ENCODE results near the gene UBN2.
A peak's percentile ranks its signal among the peaks of the same experiment; 100 is the strongest.

The UBN2 gene

DNA sequence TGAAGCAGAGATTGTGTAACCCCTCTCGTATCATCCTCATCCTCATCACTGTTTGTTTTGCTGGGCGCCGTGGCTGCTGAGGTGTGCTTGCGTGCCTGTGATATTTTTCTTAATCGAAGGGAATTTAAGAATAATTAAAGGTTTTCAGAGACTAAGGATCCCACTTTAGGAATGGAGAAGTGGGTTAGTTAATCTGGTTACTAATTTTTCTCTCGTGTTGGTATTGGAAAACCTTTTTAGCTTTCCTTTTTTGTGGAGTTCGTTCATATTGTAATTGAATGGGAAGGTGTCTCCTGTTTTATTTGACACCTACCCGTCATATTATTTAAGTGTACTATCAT is 1.3 kb downstream of the UBN2 start:
- peak; percentile 50 for DNase-seq (ENCODE audit: low spot score)

DNA sequence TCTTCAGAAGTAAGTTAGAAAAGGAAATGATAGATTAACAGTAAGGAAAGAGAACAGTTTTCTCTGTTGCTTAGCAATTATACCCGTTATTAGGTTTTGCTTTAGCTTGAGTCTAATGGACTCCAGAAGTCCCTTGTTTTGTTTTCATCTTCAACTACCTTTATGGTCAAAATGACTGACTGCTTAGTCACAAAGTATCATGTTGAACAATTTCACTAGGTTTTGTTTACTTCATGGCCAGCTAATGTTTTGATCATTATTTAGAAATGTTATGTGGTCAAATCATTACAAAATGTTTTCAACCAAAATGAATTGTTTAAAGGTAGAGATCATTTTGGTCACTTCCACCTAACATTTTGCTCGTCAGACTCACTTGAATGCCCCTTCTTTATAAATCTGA is 1.9 kb downstream of the UBN2 start:
- DNase-seq (ENCODE audit: low spot score), result peak; percentile 62

DNA sequence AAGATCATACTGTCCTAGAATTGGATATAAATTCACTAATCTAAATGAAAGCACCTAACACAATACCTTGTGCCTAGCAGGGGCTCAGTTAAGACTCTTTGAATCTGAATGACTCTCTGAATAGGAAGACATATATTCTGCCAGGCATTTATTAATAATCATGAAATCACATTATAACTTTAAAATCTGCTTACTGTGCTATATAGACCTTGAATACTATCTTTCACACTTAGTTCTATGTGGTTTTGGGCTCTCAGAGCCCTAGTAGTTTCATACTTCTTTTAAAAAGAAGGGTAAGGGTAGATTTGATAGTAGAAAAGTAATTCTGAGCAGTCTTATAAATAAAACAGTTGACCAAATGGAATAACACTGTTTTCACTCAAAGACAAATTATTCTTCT is 10.2 kb downstream of the UBN2 start:
- no peak for DNase-seq (ENCODE audit: low spot score)

DNA sequence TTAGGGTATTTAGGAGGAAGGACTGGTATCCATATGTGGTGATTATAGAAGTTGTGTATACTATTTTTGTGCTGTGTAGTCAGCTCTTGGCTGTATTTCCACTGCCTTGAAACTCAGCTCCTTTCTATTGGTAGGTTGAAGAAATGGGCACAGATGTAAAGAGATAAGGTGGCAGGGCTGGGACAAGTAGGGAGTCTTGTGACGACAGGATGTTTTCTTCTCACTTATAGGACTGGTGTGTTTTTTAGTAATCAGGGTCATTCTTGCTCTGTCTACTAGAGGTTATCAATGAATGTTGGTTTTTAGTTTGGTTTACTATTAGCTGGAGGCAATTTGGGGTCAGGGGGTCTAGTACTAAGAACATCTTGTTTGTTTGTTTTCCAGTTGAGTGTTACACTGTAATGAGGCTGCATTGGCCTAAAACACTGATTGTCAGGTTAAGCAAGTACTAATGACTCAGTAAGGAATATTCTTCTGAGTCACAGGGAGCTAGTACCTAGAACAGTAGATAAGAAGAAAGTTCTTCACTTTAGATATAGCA is 11.8 kb downstream of the UBN2 start:
- DNase-seq (ENCODE audit: low spot score), result peak; percentile 44

DNA sequence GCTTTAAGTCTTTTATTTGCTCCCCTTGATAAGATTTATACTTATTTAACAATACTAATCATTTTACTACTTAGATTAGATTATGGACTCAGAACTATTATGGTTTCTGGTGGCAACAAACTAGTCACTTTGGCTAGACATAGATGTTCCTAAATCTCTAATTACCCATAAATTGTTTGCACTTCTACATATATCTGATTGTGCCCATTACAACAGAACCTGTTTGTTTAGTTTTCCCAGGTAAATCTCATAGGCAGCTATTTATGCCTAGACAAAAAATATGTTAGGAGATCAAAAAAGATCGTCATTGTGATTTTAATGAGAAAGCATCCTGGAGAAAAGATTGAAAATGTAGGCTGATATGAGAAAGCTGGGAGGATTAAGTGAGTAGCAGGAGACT is 14.4 kb downstream of the UBN2 start:
- no peak for DNase-seq (ENCODE audit: low spot score)

DNA sequence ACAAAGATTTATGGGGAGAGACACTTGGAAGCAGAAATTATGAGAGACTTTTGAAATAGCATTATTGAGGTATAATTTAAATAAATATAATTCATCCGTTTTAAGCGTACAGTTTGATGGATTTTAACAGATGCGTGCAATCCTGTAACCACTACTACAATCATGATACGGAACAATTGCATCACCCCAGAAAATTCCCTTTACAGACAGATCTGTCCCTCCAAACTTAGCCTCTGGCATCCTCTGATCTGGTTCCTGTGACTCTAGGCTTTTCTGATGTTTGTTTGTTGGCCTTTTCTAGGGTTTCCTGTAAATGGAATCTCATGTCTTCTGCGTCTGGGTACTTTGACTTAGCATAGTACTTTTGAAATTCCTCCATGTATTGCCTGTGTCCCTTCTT is 15.5 kb downstream of the UBN2 start:
- no peak for DNase-seq (ENCODE audit: low spot score)

DNA sequence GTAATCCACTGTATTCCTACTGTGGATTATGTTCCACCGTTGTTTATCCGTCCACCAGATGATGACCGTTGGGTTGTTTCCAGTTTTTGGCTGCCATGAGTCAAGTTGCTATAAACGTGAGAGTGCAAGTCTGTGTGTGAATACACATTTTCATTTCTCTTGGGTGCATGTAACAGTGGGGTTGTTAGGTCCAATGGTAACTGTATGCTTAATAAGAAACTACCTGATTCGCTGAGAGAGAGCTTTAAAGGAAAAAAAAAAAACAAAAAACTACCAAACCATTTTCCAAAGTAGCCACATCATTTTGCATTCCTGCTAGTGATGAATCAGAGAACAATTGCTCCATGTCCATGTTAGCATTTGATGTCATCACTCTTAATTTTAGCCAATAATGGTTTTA is 15.9 kb downstream of the UBN2 start:
- DNase-seq (ENCODE audit: low spot score), result no peak

DNA sequence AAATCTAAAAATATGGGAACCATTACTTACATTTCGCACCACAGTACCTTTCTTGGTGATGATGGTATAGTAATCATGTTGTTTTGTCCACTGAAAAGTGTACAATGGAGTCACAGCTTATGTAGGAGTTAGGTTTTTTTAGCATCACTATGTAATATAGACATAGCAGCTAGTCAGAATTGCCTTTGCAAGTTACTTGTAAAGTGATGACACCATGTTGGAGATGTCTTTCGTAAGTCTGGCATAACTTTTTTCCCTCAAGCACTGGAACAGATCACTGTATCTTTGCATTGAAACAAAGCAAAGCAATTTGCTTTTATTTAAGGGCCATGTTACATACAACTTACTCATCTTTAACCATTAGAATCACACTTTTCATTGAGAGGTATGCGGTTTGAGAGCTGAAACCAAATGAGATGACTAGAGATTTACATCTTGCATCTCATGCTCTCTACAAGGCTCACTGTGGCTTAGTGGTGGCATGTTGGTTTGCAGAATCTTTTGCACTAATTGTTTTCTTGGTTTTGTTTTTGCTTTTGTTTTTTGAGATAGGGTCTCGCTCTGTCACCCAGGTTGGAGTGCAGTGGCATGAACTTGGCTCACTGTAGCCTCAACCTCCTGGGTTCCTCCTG is 18.3 kb downstream of the UBN2 start:
- DNase-seq (ENCODE audit: low spot score), result no peak

DNA sequence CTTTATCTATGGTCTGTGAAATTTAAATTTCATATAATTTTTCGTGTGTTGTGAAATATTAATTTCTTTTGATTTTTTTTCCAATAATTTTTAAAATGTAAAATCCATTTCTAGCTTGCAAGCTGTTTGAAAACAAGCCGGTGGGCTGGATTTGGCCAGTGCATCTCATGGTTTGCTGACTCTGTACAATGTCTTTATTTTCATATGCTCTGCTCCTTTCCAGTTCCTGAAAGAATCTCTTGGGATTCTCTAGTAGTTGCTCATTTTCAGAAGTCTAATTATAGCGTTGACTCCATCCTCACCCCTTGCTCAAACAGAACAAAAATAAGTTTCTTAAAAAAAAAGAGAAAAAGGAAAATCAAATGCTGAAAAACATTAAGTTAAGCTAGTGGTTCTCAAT is 21.4 kb downstream of the UBN2 start:
- DNase-seq (ENCODE audit: low spot score), result no peak

DNA sequence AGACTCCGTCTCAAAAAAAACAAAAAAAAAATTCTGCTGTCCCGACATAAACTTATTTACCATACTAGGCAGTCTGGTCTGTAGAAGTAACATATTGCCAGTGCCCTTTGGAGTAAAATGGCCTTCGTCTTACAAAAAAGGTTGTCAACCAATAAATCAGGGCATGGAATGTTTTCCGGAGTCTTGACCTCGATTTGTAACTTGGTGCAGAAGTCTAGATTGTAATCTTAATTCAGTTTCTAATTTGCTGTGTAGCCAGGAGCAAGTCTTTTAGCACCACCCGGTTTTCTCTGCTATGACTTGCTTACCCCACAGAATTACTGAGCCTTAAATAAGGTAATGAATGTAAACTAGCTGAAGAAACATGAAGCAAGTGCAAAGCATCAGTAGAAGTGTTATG is 23.2 kb downstream of the UBN2 start:
- DNase-seq (ENCODE audit: low spot score), result no peak

DNA sequence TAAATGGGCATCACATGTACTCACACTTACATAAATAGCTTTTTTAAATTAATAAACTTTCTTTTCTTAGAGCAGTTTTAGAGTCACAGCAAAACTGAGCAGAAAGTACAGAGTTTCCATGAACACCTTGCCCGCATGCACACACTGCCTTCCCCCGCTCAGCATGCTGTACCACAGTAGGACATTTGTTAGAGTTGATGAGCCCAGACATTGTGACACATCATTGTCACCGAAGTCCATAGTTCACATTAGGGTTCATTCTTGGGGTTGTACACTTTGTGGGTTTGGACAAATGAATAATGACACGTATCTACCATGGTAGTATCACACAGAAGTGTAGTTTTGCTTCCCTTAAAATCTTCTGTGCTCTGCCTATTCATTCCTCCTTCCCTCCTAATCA is 23.7 kb downstream of the UBN2 start:
- no peak for DNase-seq (ENCODE audit: low spot score)

DNA sequence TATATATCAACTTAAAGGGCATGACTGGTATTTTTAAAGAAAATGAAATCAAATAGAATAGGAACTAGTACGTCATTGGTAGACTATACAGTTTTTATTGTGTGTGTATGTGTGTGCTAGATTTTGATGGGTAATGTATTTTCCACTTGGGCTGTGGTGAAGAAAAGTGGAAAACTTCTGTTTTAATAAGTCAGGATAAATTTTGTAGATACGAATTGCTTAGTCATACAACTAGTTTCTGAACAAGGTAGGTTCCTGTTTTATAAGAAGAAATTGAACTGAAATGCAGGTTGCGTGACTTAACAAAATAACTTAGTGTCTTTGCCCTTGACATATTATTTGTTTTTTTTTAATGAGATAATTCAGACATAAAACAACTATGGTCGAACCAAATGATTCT is 24.3 kb downstream of the UBN2 start:
- DNase-seq (ENCODE audit: low spot score), result no peak

DNA sequence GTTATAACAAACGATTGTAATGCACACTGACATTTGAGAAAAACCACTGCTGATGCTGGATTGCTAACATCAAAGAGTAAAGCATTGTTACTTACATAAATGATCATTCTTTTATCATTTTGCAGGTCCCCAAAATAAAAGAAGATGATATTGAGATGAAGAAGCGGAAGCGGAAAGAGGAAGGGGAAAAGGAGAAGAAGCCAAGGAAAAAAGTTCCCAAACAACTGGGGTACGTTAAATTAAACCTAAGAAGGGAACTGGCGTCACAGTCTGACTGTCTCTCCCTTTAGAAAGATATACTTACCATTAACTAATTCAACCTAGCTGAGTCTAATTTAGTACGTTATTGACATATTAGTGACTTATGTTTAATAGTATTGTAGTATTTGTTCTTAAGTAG is 28.1 kb downstream of the UBN2 start:
- DNase-seq (ENCODE audit: low spot score), result no peak

DNA sequence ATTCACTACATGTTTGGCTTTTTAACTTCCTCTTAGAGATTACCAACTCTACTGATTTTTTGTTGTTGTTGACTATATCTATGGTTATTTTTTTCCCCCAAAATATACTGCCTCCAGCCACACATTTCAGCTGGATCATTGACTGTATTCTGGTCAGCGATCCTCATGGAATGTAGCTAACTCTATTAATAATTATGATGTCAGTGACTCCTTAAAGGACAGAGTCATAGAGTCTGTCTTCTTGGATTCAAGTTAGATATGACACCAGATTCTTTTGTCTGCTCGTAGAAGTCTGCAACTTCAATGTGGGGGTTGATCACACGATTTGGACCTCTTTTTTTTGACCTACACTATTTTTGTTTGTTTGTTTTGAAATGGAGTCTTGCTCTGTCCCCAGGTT is 33.2 kb downstream of the UBN2 start:
- DNase-seq (ENCODE audit: low spot score), result no peak

DNA sequence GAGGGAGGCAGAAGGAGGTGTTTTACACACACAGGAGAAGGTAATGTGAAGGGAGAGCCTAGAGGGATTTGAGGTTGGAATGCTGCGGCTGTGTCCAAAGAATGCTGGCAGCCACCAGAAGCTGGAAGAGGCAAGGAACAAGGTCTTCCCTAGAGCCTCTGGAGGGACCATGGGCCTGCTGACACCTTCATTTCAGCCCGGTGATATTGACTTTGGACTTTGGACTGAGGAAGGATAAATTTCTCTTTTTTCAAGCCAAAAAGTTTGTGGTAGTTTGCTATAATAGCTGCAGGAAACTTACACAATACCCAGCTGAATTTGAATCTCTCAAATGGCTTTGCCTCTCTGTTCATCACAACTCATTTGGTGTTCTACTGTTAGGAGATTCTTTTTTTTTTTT is 34.6 kb downstream of the UBN2 start:
- no peak for DNase-seq (ENCODE audit: low spot score)

DNA sequence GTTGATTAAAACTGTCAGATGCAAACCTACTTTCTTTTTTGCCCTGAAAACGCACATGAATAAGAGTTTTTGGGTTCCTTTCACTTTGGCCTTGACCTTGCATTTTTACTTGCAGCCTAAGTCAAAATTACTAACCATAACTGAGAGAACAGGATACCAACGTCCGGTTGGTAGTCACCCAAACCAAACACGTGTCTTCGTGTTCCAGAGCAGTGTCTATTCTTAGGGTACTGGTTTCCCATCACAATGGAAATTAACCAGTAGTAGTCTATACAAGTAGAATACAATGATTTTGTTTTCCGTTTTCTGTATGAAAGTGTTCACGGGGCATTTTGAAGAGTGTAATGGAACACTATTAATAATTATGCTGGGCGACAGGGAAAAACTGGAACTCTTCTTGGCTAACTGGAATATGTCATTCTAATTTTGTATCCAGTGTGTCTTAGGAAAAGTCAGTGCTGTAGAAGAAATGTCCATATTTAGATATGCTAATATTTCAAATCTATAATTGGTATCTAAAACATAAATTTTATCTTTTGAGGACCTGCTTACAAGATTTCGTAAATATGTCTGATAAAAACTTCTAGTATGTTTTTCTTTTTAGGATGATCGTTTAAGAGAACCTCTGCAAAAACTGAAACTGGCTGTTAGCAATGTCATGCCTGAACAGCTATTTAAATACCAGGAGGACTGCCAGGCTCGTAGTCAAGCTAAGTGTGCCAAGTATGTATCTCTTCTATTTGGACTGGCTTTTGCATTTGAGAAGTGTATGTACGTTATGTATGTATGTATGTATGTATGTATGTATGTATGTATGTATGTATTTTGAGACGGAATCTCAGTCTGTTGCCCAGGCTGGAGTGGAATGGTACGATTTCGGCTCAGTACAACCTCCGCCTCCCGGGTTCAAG is 40.9 kb downstream of the UBN2 start:
- DNase-seq (ENCODE audit: low spot score), result no peak

DNA sequence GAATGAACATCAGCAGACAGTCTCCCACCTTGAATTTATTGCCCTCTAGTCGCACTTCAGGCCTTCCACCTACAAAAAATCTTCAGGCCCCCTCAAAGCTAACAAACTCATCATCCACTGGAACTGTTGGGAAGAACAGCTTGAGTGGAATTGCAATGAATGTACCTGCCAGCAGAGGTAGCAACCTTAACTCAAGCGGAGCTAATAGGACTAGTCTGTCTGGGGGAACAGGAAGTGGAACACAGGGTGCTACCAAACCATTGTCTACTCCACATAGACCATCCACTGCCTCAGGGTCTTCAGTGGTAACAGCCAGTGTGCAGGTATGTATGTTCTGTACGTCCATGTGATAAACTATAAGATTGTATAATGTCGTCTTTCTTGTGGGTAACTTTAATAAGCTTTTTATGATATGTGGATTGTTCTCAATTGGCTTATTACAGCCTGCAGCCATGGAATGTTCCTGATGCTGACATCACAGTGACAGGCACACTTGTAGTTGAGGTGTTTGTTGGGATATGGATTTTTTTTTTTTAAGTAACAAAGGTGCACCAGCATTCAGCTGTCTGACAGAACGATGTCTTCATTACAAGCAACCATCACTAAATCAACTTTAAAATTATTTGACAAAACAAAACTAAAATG is 53.3 kb downstream of the UBN2 start:
- no peak for DNase-seq (ENCODE audit: low spot score)

DNA sequence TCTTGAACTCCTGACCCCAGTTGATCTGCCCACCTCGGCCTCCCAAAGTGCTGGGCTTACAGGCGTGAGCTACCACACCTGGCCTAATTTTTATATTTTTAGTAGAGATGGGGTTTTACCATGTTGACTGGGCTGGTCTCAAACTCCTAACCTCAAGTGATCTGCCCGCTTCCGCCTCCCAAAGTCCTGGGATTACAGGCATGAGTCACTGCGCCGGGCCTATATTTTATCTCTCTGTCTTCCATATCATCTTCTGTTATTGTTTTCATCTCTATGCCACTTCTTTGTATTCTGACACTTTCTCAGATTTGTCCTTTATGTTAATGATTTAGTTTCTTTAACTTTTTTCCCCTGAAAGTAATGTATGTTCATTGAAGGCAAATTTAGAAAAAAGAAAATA is 55.1 kb downstream of the UBN2 start:
- DNase-seq (ENCODE audit: low spot score), result no peak

DNA sequence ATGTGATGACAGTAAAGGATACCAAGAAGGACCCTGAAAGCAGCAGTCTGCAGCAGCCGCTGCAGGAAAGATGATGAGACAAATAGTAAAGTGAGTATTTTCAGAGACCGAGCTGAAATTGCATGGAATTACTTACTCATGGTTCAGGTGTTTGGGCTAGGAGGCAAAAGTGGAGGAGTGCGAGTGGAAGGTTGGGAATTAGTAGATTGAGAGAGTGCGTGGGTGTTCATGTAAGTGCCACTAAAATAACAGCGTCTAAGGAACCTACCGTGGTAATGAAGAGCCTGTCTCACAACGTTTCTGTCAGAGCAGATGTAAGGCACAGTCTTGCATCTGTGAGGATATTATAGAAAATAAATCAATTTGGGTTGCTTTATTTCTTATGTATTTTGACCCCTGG is 61.8 kb downstream of the UBN2 start:
- DNase-seq (ENCODE audit: low spot score), result no peak

DNA sequence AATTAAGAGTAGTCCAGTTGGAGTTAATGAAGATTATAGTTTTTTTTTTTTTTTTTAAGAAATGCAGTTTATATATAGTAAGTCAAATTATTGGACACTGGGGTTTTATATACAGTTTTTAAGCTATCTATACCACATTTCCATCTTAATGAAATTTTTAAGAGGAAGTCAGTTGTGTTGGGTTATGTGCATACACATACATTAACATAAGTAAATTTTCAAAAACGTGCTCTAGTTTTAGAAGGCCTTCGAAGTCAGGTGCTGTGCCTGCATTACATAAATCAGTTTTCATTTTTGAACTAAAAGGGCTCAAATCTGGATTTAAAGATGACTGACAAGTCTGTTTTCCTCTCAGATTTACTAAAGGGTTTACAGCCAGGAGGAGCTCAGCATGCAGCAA is 62.5 kb downstream of the UBN2 start:
- no peak for DNase-seq (ENCODE audit: low spot score)

DNA sequence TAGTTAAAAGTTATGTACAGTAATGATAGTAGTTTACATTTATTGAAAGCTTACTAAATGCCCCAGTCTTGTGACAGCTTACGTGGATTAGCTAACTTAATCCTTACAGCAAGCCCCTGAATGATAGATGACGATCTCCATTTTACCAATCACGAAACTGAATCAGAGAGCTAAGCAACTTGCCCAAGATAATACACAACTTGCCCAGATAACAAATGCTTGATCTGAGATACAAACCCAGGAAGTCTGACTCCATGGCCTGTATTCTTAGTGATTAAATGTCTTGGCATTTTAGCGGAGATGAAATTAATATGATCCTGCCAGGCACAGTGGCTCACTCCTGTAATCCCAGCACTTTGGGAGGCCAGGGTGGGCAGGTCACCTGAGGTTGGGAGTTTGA is 63.2 kb downstream of the UBN2 start:
- DNase-seq (ENCODE audit: low spot score), result no peak

DNA sequence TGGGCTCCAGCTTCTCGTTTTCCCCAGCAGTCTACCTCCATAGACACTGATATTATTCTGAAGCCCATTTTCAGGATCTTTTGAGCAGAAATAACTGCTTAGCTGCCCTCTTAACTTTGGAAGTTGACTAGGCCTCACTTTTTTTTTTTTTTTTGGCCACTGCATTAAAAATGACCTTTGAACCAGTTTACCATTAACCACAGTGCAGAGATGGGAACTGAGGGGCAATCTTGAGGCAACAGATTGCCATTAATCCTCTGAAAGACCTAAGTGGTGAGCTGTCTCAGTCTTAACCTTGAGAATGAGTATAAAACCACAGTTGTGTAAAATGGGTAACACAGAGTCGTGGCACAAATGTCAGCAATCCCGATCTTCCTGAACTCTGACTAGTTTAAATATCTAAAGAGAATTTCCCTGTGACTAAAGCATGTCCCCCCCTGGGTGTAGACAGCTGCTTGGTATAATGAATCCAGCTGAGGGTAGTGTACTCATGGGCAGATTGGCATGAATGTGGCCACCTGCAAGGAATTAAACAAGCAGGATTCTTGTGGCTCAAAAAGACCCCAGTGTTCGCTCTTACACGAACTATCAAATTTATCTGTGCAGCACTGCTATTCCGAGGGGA is 64.0 kb downstream of the UBN2 start:
- peak; percentile 38 for DNase-seq (ENCODE audit: low spot score)

DNA sequence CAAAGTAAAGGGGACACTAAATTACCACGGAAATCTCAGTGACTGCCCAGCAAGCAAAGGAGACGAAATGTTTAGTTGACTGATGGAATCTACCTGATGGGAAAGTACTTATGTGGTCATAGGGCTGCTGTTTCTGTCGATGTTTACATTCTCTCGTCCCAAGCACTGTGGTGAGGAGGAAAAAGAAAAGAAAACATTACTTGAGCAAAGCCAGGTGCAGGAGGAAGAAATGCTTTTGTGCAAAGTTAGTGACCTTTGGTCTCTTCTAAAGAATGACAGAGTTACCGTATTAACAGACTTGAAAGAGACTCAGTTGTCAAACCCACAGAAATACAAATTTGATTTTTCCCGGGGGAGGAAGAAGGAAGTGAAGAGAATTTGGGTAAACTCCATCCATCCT is 66.8 kb downstream of the UBN2 start:
- peak; percentile 15 for DNase-seq (ENCODE audit: low spot score)

All from kidney tubule cell (primary cell).